Gastroesophageal sphincter (tissue), 4 donors: Measurements from ENCODE around the gene WDFY3. TPM values are rescaled to one million over a fixed set of nuclear protein-coding genes. Genes with fewer than 3 reads are reported as not detected.

Experiments used
- ATAC-seq: fragments of 150-250 bp; one replicate; pipeline ENCODE4 v1.9.1; 2016; ENCODE audit warnings: mild to moderate bottlenecking, moderate library complexity
- H3K27ac ChIP-seq, 4 donors: fragments of 200-600 bp; sonication (generic) in 3 of 4; 1 replicate in 3 of 4; 2 replicates in 1 of 4; pipeline ENCODE4 v1.5.1; 2016 to 2019
- H3K27me3 ChIP-seq: fragments of 200-600 bp; sonication (generic); one replicate; pipeline ENCODE4 v1.5.1; 2019
- H3K36me3 ChIP-seq, 2 donors: fragments of 200-600 bp; sonication (generic); one replicate each; pipeline ENCODE4 v1.5.1; 2019; ENCODE audit warnings: control low read depth in 1 of 2
- H3K4me1 ChIP-seq, 3 donors: fragments of 200-600 bp; sonication (generic); 1 replicate in 2 of 3; 2 replicates in 1 of 3; pipeline ENCODE4 v1.5.1; 2016 to 2019; ENCODE audit warnings: control low read depth in 2 of 3
- H3K4me3 ChIP-seq, 2 donors: fragments of 200-600 bp; sonication (generic); one replicate each; pipeline ENCODE4 v1.5.1; 2019; ENCODE audit warnings: mild to moderate bottlenecking in 1 of 2, moderate library complexity in 1 of 2
- H3K9me3 ChIP-seq, 3 donors: fragments of 200-600 bp; sonication (generic); one replicate each; pipeline ENCODE4 v1.5.1; 2017 to 2019; ENCODE audit warnings: control low read depth in 2 of 3
- CTCF ChIP-seq, 4 experiments: fragments of 200-600 bp in 2 of 4; fragments of 450-650 bp in 2 of 4; sonication (generic) in 1 of 4; IDR thresholded peaks; one replicate each; pipeline ENCODE4 v1.5.1; 2017 to 2019; ENCODE audit warnings: antibody characterized with exemption in 4 of 4, mild to moderate bottlenecking in 2 of 4, moderate library complexity in 2 of 4
- EP300 ChIP-seq: sonication (generic); formaldehyde crosslinking; IDR thresholded peaks from one replicate; pipeline ENCODE4 v1.6.1; 2017; ENCODE audit warnings: antibody characterized with exemption, mild to moderate bottlenecking
- POLR2A ChIP-seq, 2 donors: fragments of 450-650 bp; IDR thresholded peaks; one replicate each; pipeline ENCODE4 v1.6.1; 2017; ENCODE audit warnings: antibody characterized with exemption in 2 of 2, mild to moderate bottlenecking in 2 of 2, moderate library complexity in 1 of 2
- POLR2AphosphoS5 ChIP-seq: sonication (generic); formaldehyde crosslinking; IDR thresholded peaks from one replicate; pipeline ENCODE4 v1.6.1; 2017; ENCODE audit warnings: antibody characterized with exemption
- WGBS, 2 donors: methylation state at CpG; one replicate each; pipeline ENCODE4 v1.1.5; 2018; ENCODE audit warnings: low coverage in 1 of 2; 5-methylcytosine and 5-hydroxymethylcytosine counted together
- total RNA-seq, 4 donors: library from RNA; depleted of rRNA; stranded (reverse); fragments of >200 nt; gene quantifications; one replicate each; pipeline ENCODE4 v1.1.0, GENCODE V29; 2016

WDFY3 gene
- total RNA-seq, 4 donors from 2014 or later, result 76.7 to 140 (median 90.1) TPM

- Histone ChIP-seq H3K27me3 (no peaks in the 10 kb centered on the region), H3K4me3 (no peak overlapping the region), H3K9me3 (no peaks in the 10 kb centered on the region), H3K27ac (no peak overlapping the region), H3K4me1 (peaks cover 0 to 34% (median 0%) of the 10 kb centered on the region in 3 donors), H3K36me3 (no peaks in the 10 kb centered on the region)
- WGBS, 2 donors, result 66 to 71% methylated on average over 2 of the region's 2 CpGs
- ATAC-seq, result no peak
- TF ChIP-seq EP300 (no peak), POLR2AphosphoS5 (no peak), POLR2A (IDR thresholded peaks at IDR 0.05) (no peak), CTCF (IDR thresholded peaks at IDR 0.05) (no peak)
Observed at GRCh38 chr4:84647312-84647884, 319.1 kb downstream of the WDFY3 start.

- H3K4me1 ChIP-seq, result peaks cover 0 to 27% (median 0%) of the 10 kb centered on the region in 3 donors
- H3K9me3 ChIP-seq, result no peaks in the 10 kb centered on the region
- H3K4me3 ChIP-seq, result no peak overlapping the region
- H3K27me3 ChIP-seq, result no peaks in the 10 kb centered on the region
- peak overlapping the region in 1 of 4 donors; percentile 22 for H3K27ac ChIP-seq
- 85 to 97% methylated on average over 5 of the region's 5 CpGs for WGBS, 2 donors
- H3K36me3 ChIP-seq, result no peaks in the 10 kb centered on the region
- ATAC-seq, result no peak
- TF ChIP-seq EP300 (no peak), POLR2AphosphoS5 (no peak), POLR2A (IDR thresholded peaks at IDR 0.05) (no peak), CTCF (IDR thresholded peaks at IDR 0.05) (no peak)
Observed at GRCh38 chr4:84644087-84644486, 322.4 kb downstream of the WDFY3 start.

GRCh38 chr4:84639145-84639544, 327.3 kb downstream of the WDFY3 start:
- no peak for ATAC-seq
- Histone ChIP-seq H3K4me1 (peaks cover 0 to 4% (median 0%) of the 10 kb centered on the region in 3 donors), H3K36me3 (no peaks in the 10 kb centered on the region), H3K9me3 (no peaks in the 10 kb centered on the region), H3K27ac (no peak overlapping the region), H3K4me3 (no peak overlapping the region), H3K27me3 (no peaks in the 10 kb centered on the region)
- 83% methylated on average over 1 of the region's 1 CpG; no CpG with 5 or more reads in 1 of the 2 donors for WGBS, 2 donors
- TF ChIP-seq CTCF (IDR thresholded peaks at IDR 0.05) (no peak), EP300 (no peak), POLR2AphosphoS5 (no peak)

GRCh38 chr4:84638092-84638491, 328.4 kb downstream of the WDFY3 start:
- no peak for ATAC-seq
- no peaks in the 10 kb centered on the region for H3K27me3 ChIP-seq
- TF ChIP-seq POLR2AphosphoS5, result no peak
- no peak for TF ChIP-seq EP300
- no peak for TF ChIP-seq CTCF (IDR thresholded peaks at IDR 0.05)
- TF ChIP-seq POLR2A (IDR thresholded peaks at IDR 0.05), result no peak
- H3K9me3 ChIP-seq, result no peaks in the 10 kb centered on the region
- no peak overlapping the region for H3K4me3 ChIP-seq
- H3K36me3 ChIP-seq, result no peaks in the 10 kb centered on the region
- H3K4me1 ChIP-seq, result no peaks in the 10 kb centered on the region
- no peak overlapping the region for H3K27ac ChIP-seq

- Histone ChIP-seq H3K9me3 (no peaks in the 10 kb centered on the region), H3K4me1 (no peaks in the 10 kb centered on the region), H3K36me3 (no peaks in the 10 kb centered on the region), H3K27ac (no peak overlapping the region), H3K4me3 (no peak overlapping the region), H3K27me3 (no peaks in the 10 kb centered on the region)
- no peak for ATAC-seq
- TF ChIP-seq CTCF (IDR thresholded peaks at IDR 0.05) (no peak), POLR2A (IDR thresholded peaks at IDR 0.05) (no peak), EP300 (no peak), POLR2AphosphoS5 (no peak)
- WGBS, 2 donors, result 75 to 93% methylated on average over 1 of the region's 1 CpG
Observed at GRCh38 chr4:84634961-84635360, 331.5 kb downstream of the WDFY3 start.
